ACHN (cell line): Measurements from ENCODE around the gene ITGB4.

ENCODE experiments used
- DNase-seq: peaks from one replicate; pipeline ENCODE4 v3.0.0-alpha.2; 2015
- in situ Hi-C: cut with HindIII; loops from 2 replicates; pipeline ENCODE4 v1.10.0; 2017; ENCODE audit warnings: low sequenced_read_pairs, low pct_ligation_motif_present, low pct_unique_long_range_greater_than_20kb

ITGB4 gene

GRCh38 chr17:75720656-75721462 is at the start of gene ITGB4:
Gene ITGB4, plus strand, starts transcription at chr17:75721459. Its CDS starts 3,245 bp downstream, at chr17:75724704.
- in situ Hi-C loops: no loop called here
- DNase-seq: peak; percentile 57

- no peak for DNase-seq
- in situ Hi-C loops: loop anchor here (10.0 kb wide), 1 partner anchor 73 kb away; no protein-coding TSS in a partner anchor
These were observed 49.2 kb upstream of the ITGB4 start for GRCh38 chr17:75672011-75672410.

- no peak for DNase-seq
- in situ Hi-C loops: loop anchor here (10.0 kb wide), 1 partner anchor 71 kb away; no protein-coding TSS in a partner anchor
These were observed 47.8 kb upstream of the ITGB4 start for GRCh38 chr17:75673487-75673886.

- in situ Hi-C loops: loop anchor here (10.0 kb wide), 1 partner anchor 68 kb away; no protein-coding TSS in a partner anchor
- no peak for DNase-seq
These were observed 44.8 kb upstream of the ITGB4 start for GRCh38 chr17:75676461-75676860.

- DNase-seq: peak; percentile 41
- in situ Hi-C loops: loop anchor here (10.0 kb wide), 1 partner anchor 65 kb away; no protein-coding TSS in a partner anchor
These were observed 41.5 kb upstream of the ITGB4 start for GRCh38 chr17:75679706-75680211.

- no peak for DNase-seq
- in situ Hi-C loops: no loop called here
These were observed 40.8 kb upstream of the ITGB4 start for GRCh38 chr17:75680431-75680830.

GRCh38 chr17:75681289-75681688 is 40.0 kb upstream of the ITGB4 start:
- in situ Hi-C loops: no loop called here
- no peak for DNase-seq

GRCh38 chr17:75683583-75683982 is 37.7 kb upstream of the ITGB4 start:
- DNase-seq: peak; percentile 56
- in situ Hi-C loops: no loop called here

- in situ Hi-C loops: no loop called here
- no peak for DNase-seq
These were observed 37.0 kb upstream of the ITGB4 start for GRCh38 chr17:75684249-75684648.

- DNase-seq: no peak
- in situ Hi-C loops: no loop called here
These were observed 36.3 kb upstream of the ITGB4 start for GRCh38 chr17:75684924-75685323.

- DNase-seq: no peak
- in situ Hi-C loops: no loop called here
These were observed 35.8 kb upstream of the ITGB4 start for GRCh38 chr17:75685499-75685898.

- in situ Hi-C loops: no loop called here
- no peak for DNase-seq
These were observed 32.9 kb upstream of the ITGB4 start for GRCh38 chr17:75688209-75688825.

GRCh38 chr17:75689441-75689873 is 31.8 kb upstream of the ITGB4 start:
- in situ Hi-C loops: no loop called here
- DNase-seq: no peak

- DNase-seq: no peak
These were observed 29.9 kb upstream of the ITGB4 start for GRCh38 chr17:75691371-75691791.

GRCh38 chr17:75691801-75692626 is 29.2 kb upstream of the ITGB4 start:
- DNase-seq: no peak
- in situ Hi-C loops: no loop called here

More at GRCh38 chr17:75691371-75691791, 29.9 kb upstream of the ITGB4 start:
- in situ Hi-C loops: no loop called here

GRCh38 chr17:75692976-75693375 is 28.3 kb upstream of the ITGB4 start:
- no peak for DNase-seq
- in situ Hi-C loops: no loop called here

- in situ Hi-C loops: no loop called here
- peak; percentile 98 for DNase-seq
These were observed 27.5 kb upstream of the ITGB4 start for GRCh38 chr17:75693500-75694481.

GRCh38 chr17:75694536-75694935 is 26.7 kb upstream of the ITGB4 start:
- no peak for DNase-seq
- in situ Hi-C loops: no loop called here
